SIG-M5 (cell line): Measurements from ENCODE around the gene SLC7A7.
A peak's percentile ranks its signal among the peaks of the same experiment; 100 is the strongest.
"Not testable (repeated sequence)": the region's sequence is repeated elsewhere in the genome, so short reads cannot be mapped to it uniquely, and the experiment has no call there.

Experiments
- DNase-seq: peaks from one replicate; lab custom pipeline; 2025; lab: John Stamatoyannopoulos, UW

The SLC7A7 gene

DNA sequence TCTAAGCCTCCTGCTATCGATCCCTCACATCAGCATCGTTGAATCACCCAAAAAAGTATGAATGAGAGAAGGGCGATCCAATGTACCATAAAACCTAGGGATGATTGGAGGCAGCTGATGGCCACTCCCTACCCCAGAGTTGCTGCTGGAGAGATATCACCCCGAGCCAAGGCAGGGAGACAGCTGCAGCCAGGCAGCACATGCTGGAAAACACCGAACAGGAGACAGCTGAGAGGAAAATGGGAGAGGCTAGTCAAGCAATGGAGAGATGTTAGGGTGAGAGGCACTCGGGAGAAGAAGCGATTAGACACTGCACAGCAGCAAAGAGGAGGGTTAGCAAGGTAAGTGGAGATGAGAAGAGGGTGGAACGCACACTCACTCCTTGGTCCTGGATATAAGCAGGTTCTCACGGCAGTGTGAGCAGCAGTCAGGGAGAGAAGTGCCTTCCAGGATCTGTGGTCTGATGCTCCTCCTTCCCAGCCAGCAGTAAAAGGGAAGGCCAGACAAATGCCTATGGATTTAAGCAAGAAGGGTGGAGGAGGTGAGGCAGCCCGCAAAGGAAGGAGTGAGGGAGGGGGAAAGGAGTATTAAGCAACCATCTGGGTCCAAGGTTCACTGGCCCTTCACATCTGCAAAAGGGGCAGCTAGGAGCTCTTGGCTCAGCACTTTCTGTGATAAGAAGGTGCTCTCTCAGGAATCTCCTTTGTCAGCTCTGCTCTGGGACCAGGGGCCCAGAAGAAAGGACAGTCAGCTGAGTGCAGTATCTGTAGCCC lies at the start of gene SLC7A7:
TSS of gene SLC7A7 (minus strand) at position 495 of the 773 bp plus-strand sequence. CDS start 2,037 bp downstream, outside the sequence.
- no peak for DNase-seq

DNA sequence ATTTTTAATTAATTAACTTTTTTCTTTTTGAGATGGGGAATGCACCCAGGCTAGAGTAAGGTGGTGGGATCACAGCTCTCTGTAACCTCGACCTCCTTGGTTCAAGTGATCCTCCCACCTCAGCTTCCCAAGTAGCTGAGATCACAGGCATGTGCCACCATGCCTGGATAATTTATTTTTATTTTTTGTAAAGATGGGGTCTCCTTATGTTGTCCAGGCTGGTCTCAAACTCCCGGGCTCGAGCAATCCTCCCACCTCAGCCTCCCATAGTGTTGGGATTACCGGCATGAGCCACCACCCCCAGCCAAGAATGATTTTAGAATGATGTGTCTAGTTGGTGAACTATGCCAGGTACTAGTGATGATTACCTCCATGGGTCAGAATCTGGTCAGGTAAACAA lies 49.7 kb upstream of the SLC7A7 start:
- DNase-seq: no peak

DNA sequence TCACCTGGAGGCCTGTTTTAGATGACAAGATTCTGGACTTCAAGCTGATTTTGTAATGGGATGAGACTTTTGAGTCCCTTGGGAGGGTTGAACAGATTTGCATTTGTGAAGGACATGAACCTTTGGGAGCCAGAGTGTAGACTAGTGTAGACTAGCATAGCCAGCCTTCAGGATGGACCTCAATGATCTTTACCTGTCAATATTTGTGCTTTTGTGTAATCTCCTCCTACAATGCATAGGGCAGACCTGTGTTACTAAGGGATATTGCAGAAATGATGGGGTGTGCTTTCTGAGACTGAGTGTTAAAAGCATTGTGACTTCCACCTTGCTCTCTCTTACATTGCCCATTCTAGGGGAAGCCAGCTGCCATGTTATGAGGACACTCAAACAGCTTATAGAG lies 46.4 kb upstream of the SLC7A7 start:
- no peak for DNase-seq

GRCh38 chr14:22860377-22860776 lies 45.1 kb upstream of the SLC7A7 start:
- DNase-seq: not testable (repeated sequence)

GRCh38 chr14:22856428-22856827 lies 41.2 kb upstream of the SLC7A7 start:
- DNase-seq: no peak

GRCh38 chr14:22854963-22855724 lies 39.9 kb upstream of the SLC7A7 start:
- DNase-seq: no peak

- not testable (repeated sequence) for DNase-seq
These were observed 39.1 kb upstream of the SLC7A7 start for GRCh38 chr14:22854296-22854695.

DNA sequence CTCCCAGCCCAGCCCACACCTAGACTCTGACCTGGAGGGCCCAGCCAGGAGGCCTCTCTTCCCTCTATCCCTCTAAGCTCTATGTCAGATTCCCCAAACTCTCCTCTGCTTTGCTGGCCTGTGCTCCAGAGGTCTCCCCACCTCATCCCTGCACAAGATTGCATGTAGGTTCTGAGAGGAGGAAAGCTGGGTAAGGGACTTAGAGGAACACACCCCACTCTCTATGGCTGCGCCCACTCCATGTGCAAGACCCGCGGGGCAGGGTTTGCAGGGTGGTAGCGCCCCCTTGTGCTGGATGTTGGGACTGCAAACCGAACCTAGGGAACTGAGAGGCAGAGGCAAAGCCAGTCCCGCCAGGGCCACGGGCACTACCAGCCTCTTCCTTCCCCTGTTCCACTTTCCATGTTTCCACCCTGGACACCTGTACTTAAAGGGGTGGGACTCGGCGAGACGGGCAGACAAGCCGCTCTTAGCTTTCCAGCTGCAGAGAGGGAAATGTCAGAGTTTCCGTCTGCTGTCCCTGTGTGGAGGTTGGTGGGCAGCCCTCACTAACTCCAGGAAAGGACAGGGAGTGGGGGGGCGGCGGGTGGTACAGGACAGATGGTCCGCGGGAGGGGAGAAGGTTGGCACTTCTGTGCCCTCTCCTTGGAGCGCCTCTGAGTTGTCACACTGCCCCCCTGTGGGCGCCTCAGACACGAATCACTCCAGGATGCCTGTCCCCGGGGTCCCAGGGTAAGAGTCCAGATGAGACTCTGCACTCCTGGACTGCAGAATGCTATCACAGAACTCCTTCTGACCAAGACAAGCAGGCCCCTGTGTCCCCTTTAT lies 37.9 kb upstream of the SLC7A7 start:
- peak; percentile 20 for DNase-seq

DNA sequence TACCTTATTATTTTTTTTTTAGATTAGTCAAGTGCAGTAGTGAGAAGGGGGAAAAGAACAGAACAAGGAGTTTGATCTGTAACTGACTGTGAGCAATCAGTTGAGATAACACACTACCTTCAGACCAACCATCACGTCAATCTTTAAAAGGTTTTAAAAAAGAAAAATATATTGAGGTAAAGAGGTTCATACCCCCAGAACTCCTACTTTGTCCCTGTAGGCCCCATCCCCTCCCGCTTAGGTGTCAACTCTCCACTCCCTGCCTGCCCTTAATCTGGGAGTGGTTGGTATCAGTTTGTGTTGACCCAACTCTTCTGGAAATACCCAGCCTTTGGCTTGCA lies 37.3 kb upstream of the SLC7A7 start:
- DNase-seq: no peak

DNA sequence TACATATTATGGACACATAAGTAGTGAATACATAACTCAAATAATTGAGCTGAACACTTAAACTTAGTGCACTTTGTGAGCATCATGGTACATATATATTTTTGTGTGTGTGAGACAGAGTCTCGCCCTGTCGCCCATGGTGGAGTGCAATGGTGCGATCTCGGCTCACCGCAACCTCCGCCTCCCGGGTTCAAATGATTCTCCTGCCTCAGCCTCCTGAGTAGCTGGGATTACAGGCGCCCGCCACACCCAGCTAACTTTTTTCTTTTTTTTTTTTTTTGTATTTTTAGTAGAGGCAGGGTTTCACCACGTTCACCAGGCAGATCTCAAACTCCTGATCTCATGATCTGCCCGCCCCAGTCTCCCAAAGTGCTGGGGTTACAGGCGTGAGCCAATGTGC lies 36.9 kb upstream of the SLC7A7 start:
- DNase-seq: not testable (repeated sequence)

DNA sequence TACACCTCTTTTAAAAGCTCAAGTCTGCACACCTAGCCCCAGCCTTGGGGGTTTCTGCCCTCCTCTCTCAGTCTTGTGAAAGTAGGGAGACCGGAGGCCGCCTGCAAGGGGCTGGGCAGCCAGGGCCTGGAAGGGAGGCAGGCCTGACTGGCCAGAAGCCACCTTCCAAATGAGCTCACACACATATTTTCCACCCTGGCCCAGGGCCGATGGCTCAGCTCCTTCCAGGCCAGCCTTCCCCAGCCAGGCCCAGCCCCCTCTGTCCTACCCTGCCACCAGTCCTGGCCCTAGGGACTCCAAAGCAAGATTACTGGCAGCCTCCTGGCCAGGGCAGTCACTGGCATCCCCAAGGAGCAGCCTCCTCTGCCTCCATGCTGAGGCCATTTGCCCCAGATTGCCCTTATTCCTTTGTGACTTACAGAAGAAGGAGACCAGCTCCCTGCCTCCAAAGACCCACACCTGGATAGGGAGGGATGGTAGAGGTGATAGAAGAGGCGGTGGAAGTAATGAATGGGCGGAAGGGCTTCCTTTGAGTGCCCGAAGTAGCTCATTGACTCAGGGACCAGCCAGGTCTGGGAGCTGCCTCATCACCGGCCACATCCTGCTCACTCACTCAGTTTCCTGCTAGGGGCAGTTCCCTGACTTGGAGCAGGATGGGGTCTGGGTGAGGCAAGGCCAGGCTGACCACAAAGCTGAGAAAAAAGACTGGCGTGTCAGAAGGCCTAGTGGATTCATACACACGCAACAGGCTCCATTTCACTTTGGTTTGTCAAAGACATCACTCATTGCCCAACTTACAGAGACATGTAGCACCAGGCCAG lies 35.9 kb upstream of the SLC7A7 start:
- DNase-seq: no peak

- no peak for DNase-seq
These were observed 34.1 kb upstream of the SLC7A7 start for GRCh38 chr14:22849212-22849819.

DNA sequence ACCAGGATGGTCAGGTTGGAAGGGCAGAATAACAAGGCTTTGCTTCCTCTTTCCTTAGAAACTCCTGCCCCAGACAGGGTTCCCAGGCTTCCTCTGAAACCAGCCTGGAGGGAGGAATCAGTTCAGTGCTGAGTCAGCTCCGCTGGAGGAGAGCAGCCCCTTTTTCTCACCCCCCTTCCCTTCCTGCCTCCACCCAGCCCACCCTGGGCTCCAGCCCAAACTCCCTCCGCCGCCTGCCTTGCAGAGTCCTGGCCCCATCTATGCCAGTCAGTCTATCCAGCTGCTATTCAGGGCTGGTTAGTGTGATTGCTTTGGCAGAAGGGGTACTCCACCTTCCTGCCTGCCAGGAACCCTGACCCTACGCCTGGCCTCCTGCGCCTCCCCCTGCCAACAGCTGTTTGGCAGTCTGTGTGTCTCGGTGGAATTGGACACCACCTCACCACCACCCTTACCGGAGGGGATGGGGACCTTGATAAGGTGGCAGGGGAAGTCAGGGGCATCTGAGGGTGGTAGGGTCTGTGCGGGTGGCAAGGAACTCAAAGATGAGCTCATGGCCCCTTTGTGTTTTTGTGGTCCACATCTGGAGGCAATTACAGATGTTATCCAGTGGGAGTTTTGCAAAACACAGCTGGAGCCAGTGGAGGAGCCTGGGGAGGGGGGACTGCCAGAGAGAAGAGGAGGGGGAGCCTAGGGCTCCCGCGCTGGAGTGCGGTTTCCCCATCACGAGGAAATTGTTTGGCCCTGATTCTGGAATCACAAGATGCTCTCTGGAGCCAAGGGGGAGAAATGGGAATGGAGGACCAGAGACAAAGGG lies 33.3 kb upstream of the SLC7A7 start:
- DNase-seq: no peak

- DNase-seq: no peak
These were observed 32.6 kb upstream of the SLC7A7 start for GRCh38 chr14:22847661-22848341.

DNA sequence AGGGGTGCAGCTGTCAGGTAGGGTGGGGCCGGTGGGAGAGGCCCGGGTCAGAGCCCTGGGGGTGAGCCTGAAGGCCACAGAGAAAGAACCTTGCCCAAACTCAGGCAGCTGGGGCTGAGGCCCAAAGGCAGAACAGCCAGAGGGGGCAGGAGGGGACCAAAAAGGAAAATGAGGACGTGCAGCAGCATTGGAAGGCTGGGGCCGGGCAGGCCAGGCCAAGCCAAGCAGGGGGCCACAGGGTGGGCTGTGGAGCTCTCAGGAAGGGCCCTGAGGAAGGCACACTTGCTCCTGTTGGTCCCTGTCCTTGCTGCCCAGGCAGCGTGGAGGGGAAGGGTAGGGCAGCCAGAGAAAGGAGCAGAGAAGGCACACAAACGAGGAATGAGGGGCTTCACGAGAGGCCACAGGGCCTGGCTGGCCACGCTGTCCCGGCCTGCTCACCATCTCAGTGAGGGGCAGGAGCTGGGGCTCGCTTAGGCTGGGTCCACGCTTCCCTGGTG lies 31.6 kb upstream of the SLC7A7 start:
- no peak for DNase-seq

- DNase-seq: no peak
These were observed 30.8 kb upstream of the SLC7A7 start for GRCh38 chr14:22845821-22846625.

- DNase-seq: no peak
These were observed 29.8 kb upstream of the SLC7A7 start for GRCh38 chr14:22845103-22845394.

- no peak for DNase-seq
These were observed 29.2 kb upstream of the SLC7A7 start for GRCh38 chr14:22844221-22845102.
